MCF 10A (cell line): ENCODE results near the gene POU4F1. TPM values are rescaled to one million over a fixed set of nuclear protein-coding genes. Genes with fewer than 3 reads are reported as not detected.
"Not testable (repeated sequence)": the region's sequence is repeated elsewhere in the genome, so short reads cannot be mapped to it uniquely, and the experiment has no call there.

Experiments
- BruUV-seq: library from RNA; stranded (reverse); fragments of 400-500 nt; replicated peaks from 2 replicates; lab custom pipeline; 2021; lab: Mats Ljungman, UMichigan
- CTCF ChIA-PET: fragments of 300-600 bp; sonication (Branson Sonifier 250); formaldehyde crosslinking; extraction: SDS; loops from one replicate; lab custom pipeline; 2021; ENCODE audit warnings: antibody characterized with exemption, inconsistent platforms; lab: Yijun Ruan, JAX
- POLR2A ChIA-PET: fragments of 300-600, 350-650 bp; sonication (Branson Sonifier 250); formaldehyde crosslinking; extraction: SDS; loops from one replicate; lab custom pipeline; 2020; ENCODE audit warnings: antibody characterized with exemption, inconsistent platforms; lab: Yijun Ruan, JAX
- DNase-seq: peaks from one replicate; pipeline ENCODE4 v3.0.0-alpha.2; 2018; ENCODE audit not compliant: unreplicated experiment
- H3K27ac Mint-ChIP-seq: one replicate; pipeline ENCODE4 v1.8.0; 2022; ENCODE audit warnings: mild to moderate bottlenecking, low read depth, mixed read lengths; ENCODE audit not compliant: unreplicated experiment
- H3K27me3 Mint-ChIP-seq: one replicate; pipeline ENCODE4 v1.8.0; 2022; ENCODE audit warnings: mixed read lengths; ENCODE audit not compliant: insufficient read depth, unreplicated experiment
- H3K36me3 Mint-ChIP-seq: one replicate; pipeline ENCODE4 v1.8.0; 2022; ENCODE audit warnings: mild to moderate bottlenecking, moderate library complexity, mixed read lengths; ENCODE audit not compliant: insufficient read depth, unreplicated experiment
- H3K4me1 Mint-ChIP-seq: one replicate; pipeline ENCODE4 v1.8.0; 2022; ENCODE audit warnings: mixed read lengths; ENCODE audit not compliant: insufficient read depth, unreplicated experiment
- H3K4me3 Mint-ChIP-seq: one replicate; pipeline ENCODE4 v1.8.0; 2022; ENCODE audit warnings: mild to moderate bottlenecking, moderate library complexity, mixed read lengths; ENCODE audit not compliant: unreplicated experiment
- H3K9me3 Mint-ChIP-seq: one replicate; pipeline ENCODE4 v1.8.0; 2022; ENCODE audit warnings: mixed read lengths; ENCODE audit not compliant: unreplicated experiment
- CTCF ChIP-seq: fragments of 200-600 bp; IDR thresholded peaks from one replicate; pipeline ENCODE4 v1.8.0; 2022; ENCODE audit warnings: antibody characterized with exemption, mild to moderate bottlenecking; ENCODE audit not compliant: unreplicated experiment
- intact Hi-C: fragments of 100-400 bp; cut with micrococcal nuclease; formaldehyde crosslinking; loops from 2 replicates; pipeline ENCODE4 v1.14.1; 2022
- total RNA-seq: library from RNA; stranded (reverse); gene quantifications from 2 replicates; pipeline ENCODE4 v1.2.3, GENCODE V29; 2022

POU4F1 gene
- total RNA-seq, 1 experiment from 2014 or later: not detected

DNA sequence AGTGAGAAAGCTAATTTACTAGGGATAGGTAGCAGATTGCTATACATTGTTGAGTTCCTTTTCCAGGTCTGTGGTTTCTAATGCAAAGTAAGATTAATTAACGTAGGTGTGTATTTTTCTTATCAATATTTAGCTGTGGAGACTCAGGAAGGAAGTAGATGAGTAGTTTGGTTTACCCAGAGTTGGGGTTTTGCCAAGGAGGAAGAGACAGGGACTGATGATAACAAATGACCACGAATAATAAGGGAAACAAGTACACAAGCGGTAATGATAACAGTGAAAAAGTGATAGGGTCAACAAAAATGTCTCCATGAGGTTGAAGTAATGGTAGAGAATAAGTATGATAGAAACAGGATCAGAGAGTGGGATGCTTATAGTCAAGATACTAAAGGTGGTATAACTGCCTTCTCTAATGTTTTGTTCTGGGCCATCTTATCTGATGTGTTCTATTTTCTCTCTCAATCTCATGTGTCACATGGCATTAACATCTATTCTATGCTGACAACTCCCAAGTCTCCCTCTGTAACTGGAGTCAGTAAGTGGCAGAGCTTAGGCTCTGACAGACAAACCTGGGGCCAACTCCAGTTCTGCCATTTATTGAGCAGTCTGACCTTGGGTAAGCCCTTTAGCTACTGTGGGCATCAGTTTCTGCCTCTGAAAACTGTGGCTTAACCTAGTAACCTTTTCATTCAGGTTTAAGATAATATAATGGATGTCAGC is 46.8 kb upstream of the POU4F1 start:
- Mint-ChIP-seq H3K9me3 (no peaks in the 10 kb centered on the region), H3K36me3 (no peaks in the 10 kb centered on the region), H3K27ac (no peak overlapping the region), H3K27me3 (no peaks in the 10 kb centered on the region), H3K4me3 (no peak overlapping the region), H3K4me1 (peaks cover 3% of the 10 kb centered on the region)
- no peak for DNase-seq
- POLR2A ChIA-PET: no interaction called here
- BruUV-seq: no TSS peak
- CTCF ChIA-PET: no interaction called here
- intact Hi-C loops: no loop called here
- TF ChIP-seq CTCF: no peak

GRCh38 chr13:78647109-78647678 is 43.8 kb upstream of the POU4F1 start:
- intact Hi-C loops, H3K4me1 Mint-ChIP-seq, H3K9me3 Mint-ChIP-seq, DNase-seq, POLR2A ChIA-PET, H3K4me3 Mint-ChIP-seq, H3K27ac Mint-ChIP-seq, BruUV-seq, CTCF ChIA-PET, H3K27me3 Mint-ChIP-seq: not testable (repeated sequence)
- peaks cover 25% of the 10 kb centered on the region for H3K36me3 Mint-ChIP-seq

DNA sequence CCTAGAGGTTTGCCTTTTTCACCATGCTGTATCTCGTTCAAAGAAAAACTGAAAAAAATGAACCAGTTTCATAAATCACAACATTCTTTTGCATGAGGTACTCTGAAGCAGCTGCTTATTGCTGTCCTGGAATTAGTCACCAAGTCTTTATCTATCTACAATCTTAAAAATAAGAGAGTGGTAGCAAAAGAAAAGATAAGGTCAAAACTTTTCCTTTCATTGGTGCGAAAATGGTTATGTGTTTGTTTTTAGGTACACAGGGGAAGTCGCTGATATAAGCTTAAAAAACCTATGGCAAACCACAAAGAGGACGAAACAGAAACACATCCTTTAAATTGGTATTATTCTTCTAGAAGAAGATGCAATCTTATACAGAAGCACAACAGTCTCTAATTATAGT is 34.9 kb upstream of the POU4F1 start:
- Mint-ChIP-seq H3K4me1 (no peaks in the 10 kb centered on the region), H3K27me3 (no peaks in the 10 kb centered on the region), H3K36me3 (peaks cover 53% of the 10 kb centered on the region), H3K9me3 (no peaks in the 10 kb centered on the region), H3K4me3 (no peak overlapping the region), H3K27ac (no peak overlapping the region)
- no peak for TF ChIP-seq CTCF
- no TSS peak for BruUV-seq
- ChIA-PET POLR2A (interaction anchor here (0.5 to 0.9 kb wide), 2 partner anchors 20 to 243 kb away, joined by 3 to 6 read pairs; partner anchors contain the start of gene OBI1), CTCF (interaction anchor here (0.6 kb wide), 1 partner anchor 499 kb away, joined by 3 read pairs; no protein-coding TSS in a partner anchor)
- intact Hi-C loops: no loop called here
- DNase-seq: no peak

DNA sequence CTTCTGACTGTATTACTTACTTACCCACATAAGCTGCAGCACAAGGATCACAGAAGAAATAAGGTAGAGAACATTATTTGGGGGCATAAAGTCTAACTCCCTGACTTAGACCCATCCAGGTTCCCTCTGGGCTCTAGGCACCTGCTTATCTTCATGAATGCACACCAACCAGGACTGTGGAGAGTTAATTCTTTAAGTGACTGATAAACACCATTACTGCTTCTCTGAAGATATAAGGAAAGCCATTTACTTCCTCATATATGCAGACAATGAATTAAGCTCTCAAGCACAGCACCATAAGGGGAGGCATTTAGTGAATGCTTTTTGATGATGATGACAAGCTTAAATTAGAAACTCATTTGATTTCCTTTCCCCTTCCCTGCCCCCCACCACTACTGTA is 33.1 kb upstream of the POU4F1 start:
- no peak overlapping the region for H3K27ac Mint-ChIP-seq
- H3K9me3 Mint-ChIP-seq: no peaks in the 10 kb centered on the region
- no peak for DNase-seq
- H3K27me3 Mint-ChIP-seq: no peaks in the 10 kb centered on the region
- intact Hi-C loops: no loop called here
- H3K36me3 Mint-ChIP-seq: peaks cover 59% of the 10 kb centered on the region
- H3K4me1 Mint-ChIP-seq: no peaks in the 10 kb centered on the region
- TF ChIP-seq CTCF: no peak
- POLR2A ChIA-PET: interaction anchor here (1.1 kb wide), 1 partner anchor 9 kb away, joined by 3 read pairs; no protein-coding TSS in a partner anchor
- H3K4me3 Mint-ChIP-seq: no peak overlapping the region
- BruUV-seq: no TSS peak
- CTCF ChIA-PET: no interaction called here
